ENCODE measurements around the gene LSM3. TPM values are rescaled to one million over a fixed set of nuclear protein-coding genes. Genes with fewer than 3 reads are reported as not detected.

LSM3 gene
- total RNA-seq, 1 experiment from 2014 or later, result 25.5 TPM

- in situ Hi-C loops (cut with HindIII; ENCODE audit: low pct_unique_long_range_greater_than_20kb, low sequenced_read_pairs), result no loop called here
- no peak for DNase-seq (ENCODE audit: low read depth)
Observed at GRCh38 chr3:14244521-14245247, 66.1 kb downstream of the LSM3 start.

- DNase-seq (ENCODE audit: low read depth), result no peak
- in situ Hi-C loops (cut with HindIII; ENCODE audit: low pct_unique_long_range_greater_than_20kb, low sequenced_read_pairs), result no loop called here
Observed at GRCh38 chr3:14245248-14245639, 66.6 kb downstream of the LSM3 start.

- DNase-seq (ENCODE audit: low read depth), result no peak
- in situ Hi-C loops (cut with HindIII; ENCODE audit: low pct_unique_long_range_greater_than_20kb, low sequenced_read_pairs), result no loop called here
Observed at GRCh38 chr3:14245822-14246221, 67.2 kb downstream of the LSM3 start.

- in situ Hi-C loops (cut with HindIII; ENCODE audit: low pct_unique_long_range_greater_than_20kb, low sequenced_read_pairs), result no loop called here
- no peak for DNase-seq (ENCODE audit: low read depth)
Observed at GRCh38 chr3:14246414-14246813, 67.8 kb downstream of the LSM3 start.

GRCh38 chr3:14248477-14248848, 69.8 kb downstream of the LSM3 start:
- in situ Hi-C loops (cut with HindIII; ENCODE audit: low pct_unique_long_range_greater_than_20kb, low sequenced_read_pairs), result no loop called here
- DNase-seq (ENCODE audit: low read depth), result no peak

GRCh38 chr3:14248849-14249523, 70.4 kb downstream of the LSM3 start:
- in situ Hi-C loops (cut with HindIII; ENCODE audit: low pct_unique_long_range_greater_than_20kb, low sequenced_read_pairs), result no loop called here
- no peak for DNase-seq (ENCODE audit: low read depth)

Other genes with a start within 250 kb of the LSM3 start
- gene CHCHD4, start 53.9 kb upstream of the LSM3 start, total RNA-seq (2014; rRNA removed; shearing (Covaris generic); ENCODE audit: low replicate concordance), result 15.6 and 16.7 TPM in 2 replicates
- gene TMEM43, start 53.8 kb upstream of the LSM3 start, total RNA-seq (2014; rRNA removed; shearing (Covaris generic); ENCODE audit: low replicate concordance), result 67.2 and 73.4 TPM in 2 replicates
- gene XPC, start 216 bp upstream of the LSM3 start, total RNA-seq (2014; rRNA removed; shearing (Covaris generic); ENCODE audit: low replicate concordance), result 24.7 and 30.2 TPM in 2 replicates
- gene SLC6A6, start 223.8 kb downstream of the LSM3 start, total RNA-seq (2014; rRNA removed; shearing (Covaris generic); ENCODE audit: low replicate concordance), result 62.5 and 65.5 TPM in 2 replicates